CD4-positive, alpha-beta memory T cell (primary cell): ENCODE results near the gene COL1A2. TPM values are rescaled to one million over a fixed set of nuclear protein-coding genes. Genes with fewer than 3 reads are reported as not detected.

ENCODE experiments used
- CTCF ChIA-PET: fragments of 350-600 bp; sonication (Branson Sonifier 250); formaldehyde crosslinking; loops from one replicate; lab custom pipeline; 2021; ENCODE audit warnings: inconsistent platforms; ENCODE audit not compliant: partially characterized antibody; lab: Charles Lee
- POLR2A ChIA-PET: fragments of 350-600 bp; sonication (Branson Sonifier 250); formaldehyde crosslinking; loops from one replicate; lab custom pipeline; 2021; ENCODE audit not compliant: partially characterized antibody; lab: Charles Lee
- DNase-seq, 5 donors: peaks; one replicate each; pipeline versions ENCODE4 v3.0.0 to v3.0.0-alpha.2; 2020 to 2022; ENCODE audit warnings: mixed read lengths in 1 of 5
- H3K27ac ChIP-seq: one replicate; pipeline ENCODE4 v1.7.0; 2013; ENCODE audit warnings: low read depth, low read length
- H3K27me3 ChIP-seq: 2 replicates; pipeline ENCODE4 v1.7.0; 2013; ENCODE audit warnings: mild to moderate bottlenecking, low read length, moderate library complexity; ENCODE audit not compliant: insufficient read depth
- H3K36me3 ChIP-seq: 2 replicates; pipeline ENCODE4 v1.7.0; 2013; ENCODE audit warnings: mild to moderate bottlenecking, low read length, moderate library complexity; ENCODE audit not compliant: insufficient read depth
- H3K4me1 ChIP-seq: 2 replicates; pipeline ENCODE4 v1.7.0; 2013; ENCODE audit warnings: mild to moderate bottlenecking, low read length, moderate library complexity; ENCODE audit not compliant: insufficient read depth
- H3K4me3 ChIP-seq, 2 donors: one replicate each; pipeline ENCODE4 v1.7.0; 2013; ENCODE audit warnings: low read length in 2 of 2, mild to moderate bottlenecking in 1 of 2
- H3K9me3 ChIP-seq, 2 donors: one replicate each; pipeline ENCODE4 v1.7.0; 2013; ENCODE audit warnings: low read length in 2 of 2, control low read depth in 1 of 2; ENCODE audit not compliant: control insufficient read depth in 1 of 2
- H3K27ac Mint-ChIP-seq, 7 donors: one replicate each; pipeline ENCODE4 v1.8.0; 2020 to 2021; ENCODE audit warnings: mixed read lengths in 7 of 7, mild to moderate bottlenecking in 6 of 7, inconsistent platforms in 3 of 7, moderate library complexity in 3 of 7
- H3K27me3 Mint-ChIP-seq, 2 donors: one replicate each; pipeline ENCODE4 v1.8.0; 2020 to 2021; ENCODE audit warnings: mixed read lengths in 2 of 2
- H3K36me3 Mint-ChIP-seq, 2 donors: one replicate each; pipeline ENCODE4 v1.8.0; 2020 to 2021; ENCODE audit warnings: mixed read lengths in 2 of 2, inconsistent platforms in 1 of 2, mild to moderate bottlenecking in 1 of 2
- H3K4me1 Mint-ChIP-seq, 4 donors: one replicate each; pipeline ENCODE4 v1.8.0; 2020 to 2021; ENCODE audit warnings: mixed read lengths in 4 of 4, mild to moderate bottlenecking in 1 of 4
- H3K4me3 Mint-ChIP-seq, 8 donors: one replicate each; pipeline ENCODE4 v1.8.0; 2020 to 2021; ENCODE audit warnings: mixed read lengths in 8 of 8, mild to moderate bottlenecking in 7 of 8, moderate library complexity in 6 of 8, inconsistent platforms in 3 of 8
- H3K9me3 Mint-ChIP-seq, 8 donors: one replicate each; pipeline ENCODE4 v1.8.0; 2020 to 2021; ENCODE audit warnings: mixed read lengths in 8 of 8, mild to moderate bottlenecking in 5 of 8, inconsistent platforms in 3 of 8, moderate library complexity in 1 of 8
- intact Hi-C: fragments of 100-400 bp; cut with micrococcal nuclease; formaldehyde crosslinking; loops from one replicate; pipeline ENCODE4 v1.15.1; 2023
- polyA plus RNA-seq, 2 donors: library from polyadenylated mRNA; unstranded; fragments of 300-500 nt; fragmentation: Illumina TruSeq; gene quantifications; one replicate each; pipeline ENCODE4 v1.2.3, GENCODE V29; 2021
- total RNA-seq, 2 experiments: library from RNA; stranded (reverse); gene quantifications; one replicate each; pipeline ENCODE4 v1.2.3, GENCODE V29; 2021

COL1A2 gene
- total and polyA plus RNA-seq, 4 experiments from 2014 or later: not detected

DNA sequence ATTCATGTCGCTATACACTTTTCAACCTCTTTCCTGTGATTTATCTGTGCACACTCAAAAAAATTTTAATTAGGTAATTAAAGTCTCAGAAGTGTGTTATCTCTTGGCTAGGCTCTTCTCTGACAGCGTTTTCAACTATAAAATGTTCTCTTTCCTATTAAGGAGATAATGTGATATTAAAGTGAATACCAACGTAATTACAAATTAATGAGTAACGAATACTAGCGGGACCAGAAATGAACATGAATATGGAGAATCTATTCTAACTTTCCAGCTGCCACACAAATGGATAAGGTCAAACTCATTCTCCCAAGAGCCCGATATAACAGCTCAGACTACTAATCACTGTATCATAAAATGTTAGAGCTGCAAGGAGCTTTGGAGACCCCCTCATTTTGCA lies 12.0 kb downstream of the COL1A2 start:
- Mint-ChIP-seq H3K9me3 (no peaks in the 10 kb centered on the region), H3K4me3 (no peak overlapping the region), H3K27ac (no peak overlapping the region), H3K36me3 (no peaks in the 10 kb centered on the region), H3K4me1 (no peaks in the 10 kb centered on the region), H3K27me3 (peaks cover 0 to 5% of the 10 kb centered on the region in 2 donors)
- POLR2A ChIA-PET: no interaction called here
- no peaks in the 10 kb centered on the region for H3K36me3 ChIP-seq
- H3K27ac ChIP-seq: no peak overlapping the region
- DNase-seq: no peak
- no peaks in the 10 kb centered on the region for H3K9me3 ChIP-seq
- no peak overlapping the region for H3K4me3 ChIP-seq
- no peaks in the 10 kb centered on the region for H3K4me1 ChIP-seq
- intact Hi-C loops: no loop called here
- H3K27me3 ChIP-seq: peaks cover 4% of the 10 kb centered on the region
- CTCF ChIA-PET: no interaction called here

- H3K4me3 Mint-ChIP-seq: no peak overlapping the region
- no peak overlapping the region for H3K27ac ChIP-seq
- H3K9me3 Mint-ChIP-seq: no peaks in the 10 kb centered on the region
- POLR2A ChIA-PET: no interaction called here
- no peaks in the 10 kb centered on the region for H3K4me1 Mint-ChIP-seq
- intact Hi-C loops: no loop called here
- no peaks in the 10 kb centered on the region for H3K36me3 Mint-ChIP-seq
- H3K27me3 ChIP-seq: no peaks in the 10 kb centered on the region
- DNase-seq: no peak
- H3K36me3 ChIP-seq: no peaks in the 10 kb centered on the region
- H3K27me3 Mint-ChIP-seq: no peaks in the 10 kb centered on the region
- no peak overlapping the region for H3K4me3 ChIP-seq
- no peak overlapping the region for H3K27ac Mint-ChIP-seq
- H3K4me1 ChIP-seq: no peaks in the 10 kb centered on the region
- CTCF ChIA-PET: no interaction called here
- H3K9me3 ChIP-seq: no peaks in the 10 kb centered on the region
Observed at GRCh38 chr7:94409200-94409948, 14.7 kb downstream of the COL1A2 start.

GRCh38 chr7:94410413-94411187 lies 15.9 kb downstream of the COL1A2 start:
- CTCF ChIA-PET: no interaction called here
- no peak overlapping the region for H3K4me3 Mint-ChIP-seq

GRCh38 chr7:94411188-94411466 lies 16.4 kb downstream of the COL1A2 start:
- DNase-seq: no peak
- ChIA-PET CTCF (no interaction called here), POLR2A (no interaction called here)
- intact Hi-C loops: no loop called here
- Mint-ChIP-seq H3K27ac (no peak overlapping the region), H3K9me3 (no peaks in the 10 kb centered on the region), H3K4me1 (no peaks in the 10 kb centered on the region), H3K27me3 (peaks cover 0 to 4% of the 10 kb centered on the region in 2 donors), H3K36me3 (no peaks in the 10 kb centered on the region), H3K4me3 (no peak overlapping the region)
- H3K27me3 ChIP-seq: no peaks in the 10 kb centered on the region
- H3K27ac ChIP-seq: no peak overlapping the region
- H3K4me3 ChIP-seq: no peak overlapping the region
- no peaks in the 10 kb centered on the region for H3K4me1 ChIP-seq
- no peaks in the 10 kb centered on the region for H3K9me3 ChIP-seq
- no peaks in the 10 kb centered on the region for H3K36me3 ChIP-seq

More at GRCh38 chr7:94410413-94411187, 15.9 kb downstream of the COL1A2 start:
- no peak for DNase-seq
- POLR2A ChIA-PET: no interaction called here
- H3K4me1 Mint-ChIP-seq: no peaks in the 10 kb centered on the region
- intact Hi-C loops: no loop called here
- peaks cover 0 to 2% of the 10 kb centered on the region in 2 donors for H3K27me3 Mint-ChIP-seq
- Histone ChIP-seq H3K4me1 (no peaks in the 10 kb centered on the region), H3K27ac (no peak overlapping the region), H3K4me3 (no peak overlapping the region), H3K36me3 (no peaks in the 10 kb centered on the region), H3K27me3 (no peaks in the 10 kb centered on the region), H3K9me3 (no peaks in the 10 kb centered on the region)
- H3K9me3 Mint-ChIP-seq: no peaks in the 10 kb centered on the region
- no peaks in the 10 kb centered on the region for H3K36me3 Mint-ChIP-seq
- no peak overlapping the region for H3K27ac Mint-ChIP-seq

DNA sequence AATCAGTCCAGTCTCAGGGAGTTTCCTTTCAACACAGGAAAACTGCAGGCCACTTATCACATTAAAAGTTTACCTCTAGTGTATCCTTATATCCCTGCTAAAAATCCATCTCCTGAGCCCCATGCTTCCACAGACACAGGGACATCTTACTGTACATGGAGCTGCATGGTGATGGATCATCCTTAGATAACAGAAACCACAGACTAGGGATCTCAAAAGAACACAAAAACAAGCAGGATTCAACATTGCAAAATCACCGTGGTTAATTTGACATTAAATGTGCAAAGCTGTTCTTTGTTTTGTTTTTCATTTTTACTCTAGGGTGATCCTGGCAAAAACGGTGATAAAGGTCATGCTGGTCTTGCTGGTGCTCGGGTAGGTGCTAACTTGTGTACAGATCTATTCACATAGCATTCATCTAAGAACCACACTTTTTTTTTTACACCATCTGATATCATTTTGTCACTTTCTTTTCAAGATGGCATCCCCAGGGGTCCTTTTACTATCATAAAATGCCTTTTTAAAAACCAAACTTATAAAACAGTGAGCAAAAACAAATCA lies 18.1 kb downstream of the COL1A2 start:
- H3K9me3 Mint-ChIP-seq: no peaks in the 10 kb centered on the region
- no peaks in the 10 kb centered on the region for H3K4me1 Mint-ChIP-seq
- H3K36me3 Mint-ChIP-seq: no peaks in the 10 kb centered on the region
- DNase-seq: no peak
- POLR2A ChIA-PET: no interaction called here
- intact Hi-C loops: no loop called here
- no peak overlapping the region for H3K4me3 ChIP-seq
- no peak overlapping the region for H3K4me3 Mint-ChIP-seq
- no peaks in the 10 kb centered on the region for H3K27me3 ChIP-seq
- H3K27ac ChIP-seq: no peak overlapping the region
- H3K4me1 ChIP-seq: no peaks in the 10 kb centered on the region
- H3K27me3 Mint-ChIP-seq: peaks cover 2 to 4% of the 10 kb centered on the region in 2 donors
- no peak overlapping the region for H3K27ac Mint-ChIP-seq
- H3K9me3 ChIP-seq: no peaks in the 10 kb centered on the region
- CTCF ChIA-PET: no interaction called here
- no peaks in the 10 kb centered on the region for H3K36me3 ChIP-seq

DNA sequence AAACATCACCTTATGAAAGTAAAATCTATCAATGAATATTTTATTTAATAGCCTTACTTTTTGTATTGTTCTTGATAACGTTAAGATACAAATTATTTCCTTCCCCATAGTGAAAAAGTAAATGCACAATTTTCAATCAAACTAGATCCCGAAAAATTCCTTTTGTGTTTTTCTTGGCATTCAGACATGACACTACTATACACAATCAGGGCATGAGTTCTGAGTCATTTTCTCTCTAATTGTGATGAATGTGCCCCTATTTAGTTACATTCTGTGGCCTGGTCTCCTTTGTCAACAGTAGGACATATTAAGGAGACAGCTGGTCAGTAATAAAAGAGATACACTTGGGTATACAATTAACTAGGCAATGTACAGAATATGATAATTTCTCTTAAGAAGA lies 19.8 kb downstream of the COL1A2 start:
- no peak for DNase-seq
- ChIA-PET CTCF (no interaction called here), POLR2A (no interaction called here)
- Mint-ChIP-seq H3K27me3 (peaks cover 2 to 8% of the 10 kb centered on the region in 2 donors), H3K36me3 (no peaks in the 10 kb centered on the region), H3K27ac (no peak overlapping the region), H3K9me3 (no peaks in the 10 kb centered on the region), H3K4me1 (no peaks in the 10 kb centered on the region), H3K4me3 (no peak overlapping the region)
- H3K27ac ChIP-seq: no peak overlapping the region
- no peak overlapping the region for H3K4me3 ChIP-seq
- intact Hi-C loops: no loop called here
- H3K9me3 ChIP-seq: no peaks in the 10 kb centered on the region
- H3K4me1 ChIP-seq: no peaks in the 10 kb centered on the region
- H3K27me3 ChIP-seq: no peaks in the 10 kb centered on the region
- H3K36me3 ChIP-seq: no peaks in the 10 kb centered on the region

DNA sequence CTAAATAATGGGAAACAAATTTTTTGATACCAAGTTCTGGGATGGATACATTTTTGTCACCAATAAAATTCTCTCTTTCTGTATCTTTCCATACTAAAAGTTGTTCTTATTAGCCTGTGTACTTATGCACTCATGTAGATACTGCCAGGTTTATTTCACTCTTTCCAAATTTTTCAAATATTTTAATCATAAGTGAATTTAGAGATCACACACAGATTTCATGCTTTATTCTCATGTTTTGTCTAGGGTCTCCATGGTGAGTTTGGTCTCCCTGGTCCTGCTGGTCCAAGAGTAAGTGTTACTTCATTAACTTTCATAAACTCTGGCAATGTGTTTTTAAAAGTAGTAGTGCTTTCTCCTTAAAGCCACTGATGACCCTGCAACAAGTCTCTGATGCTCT lies 20.3 kb downstream of the COL1A2 start:
- H3K27me3 Mint-ChIP-seq: peaks cover 2 to 12% of the 10 kb centered on the region in 2 donors
- Histone ChIP-seq H3K27ac (no peak overlapping the region), H3K4me3 (no peak overlapping the region), H3K27me3 (no peaks in the 10 kb centered on the region), H3K36me3 (no peaks in the 10 kb centered on the region), H3K9me3 (no peaks in the 10 kb centered on the region), H3K4me1 (no peaks in the 10 kb centered on the region)
- H3K36me3 Mint-ChIP-seq: no peaks in the 10 kb centered on the region
- no peak overlapping the region for H3K27ac Mint-ChIP-seq
- intact Hi-C loops: no loop called here
- DNase-seq: no peak
- POLR2A ChIA-PET: no interaction called here
- CTCF ChIA-PET: no interaction called here
- no peaks in the 10 kb centered on the region for H3K9me3 Mint-ChIP-seq
- no peak overlapping the region for H3K4me3 Mint-ChIP-seq
- H3K4me1 Mint-ChIP-seq: no peaks in the 10 kb centered on the region
